ENCODE measurements around the gene NR6A1.

Gene NR6A1

DNA sequence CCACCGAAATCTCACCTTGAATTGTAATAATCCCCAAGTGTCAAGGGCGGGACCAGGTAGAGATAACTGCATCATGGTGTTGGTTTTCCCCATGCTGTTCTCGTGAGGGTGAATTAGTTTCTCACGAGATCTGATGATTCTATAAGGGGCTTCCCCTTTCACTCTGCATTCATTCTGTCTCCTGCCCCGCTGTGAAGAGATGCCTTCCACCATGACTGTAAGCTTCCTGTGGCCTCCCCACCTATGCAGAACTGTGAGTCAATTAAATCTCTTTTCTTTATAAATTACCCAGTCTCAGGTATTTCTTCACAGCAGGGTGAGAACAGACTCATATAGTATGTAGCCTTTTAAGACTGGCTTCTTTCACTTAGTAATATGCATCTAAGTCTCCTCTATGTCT is 135.8 kb downstream of the NR6A1 start:
- Histone ChIP-seq H3K4me1 (ENCODE audit: control insufficient read depth, insufficient read depth, low read length, poor library complexity, severe bottlenecking) (no peaks in the 10 kb centered on the region), H3K9me3 (ENCODE audit: control insufficient read depth, low read length) (no peaks in the 10 kb centered on the region), H3K27ac (ENCODE audit: insufficient read depth, low read length, poor library complexity, severe bottlenecking) (no peak overlapping the region), H3K27me3 (replicated peaks; ENCODE audit: control insufficient read depth, insufficient read depth, low read length, poor library complexity, severe bottlenecking) (no peaks in the 10 kb centered on the region), H3K4me3 (ENCODE audit: insufficient read depth, low read depth, low read length, poor library complexity, severe bottlenecking) (no peak overlapping the region), H3K36me3 (ENCODE audit: control insufficient read depth, insufficient read depth, low read length) (no peaks in the 10 kb centered on the region)
- DNase-seq: no peak

DNA sequence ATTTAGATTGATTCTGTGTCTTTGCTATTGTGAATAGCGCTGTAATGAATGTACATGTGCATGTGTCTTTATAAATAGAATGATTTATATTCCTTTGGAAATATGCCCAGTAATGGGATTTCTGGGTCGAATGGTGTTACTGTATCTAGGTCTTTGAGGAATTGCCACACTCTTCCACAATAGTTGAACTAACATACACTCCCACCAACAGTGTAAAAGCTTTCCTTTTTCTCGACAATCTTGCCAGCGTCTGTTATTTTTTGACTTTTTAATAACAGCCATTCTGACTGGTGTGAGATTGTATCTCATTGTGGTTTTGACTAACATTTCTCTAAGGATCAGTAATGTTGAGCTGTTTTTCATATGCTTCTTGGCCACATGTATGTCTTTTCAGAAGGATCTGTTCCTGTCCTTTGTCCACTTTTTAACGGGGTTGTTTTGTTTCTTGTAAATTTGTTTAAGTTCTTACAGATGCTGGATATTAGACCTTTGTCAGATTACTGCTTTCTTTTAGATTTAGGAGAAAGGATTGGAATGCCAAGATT is 139.0 kb downstream of the NR6A1 start:
- H3K27me3 ChIP-seq (replicated peaks; ENCODE audit: control insufficient read depth, insufficient read depth, low read length, poor library complexity, severe bottlenecking): no peaks in the 10 kb centered on the region
- H3K27ac ChIP-seq (ENCODE audit: insufficient read depth, low read length, poor library complexity, severe bottlenecking): no peak overlapping the region
- H3K9me3 ChIP-seq (ENCODE audit: control insufficient read depth, low read length): no peaks in the 10 kb centered on the region
- H3K4me3 ChIP-seq (ENCODE audit: insufficient read depth, low read depth, low read length, poor library complexity, severe bottlenecking): no peak overlapping the region
- no peaks in the 10 kb centered on the region for H3K36me3 ChIP-seq (ENCODE audit: control insufficient read depth, insufficient read depth, low read length)
- no peak for DNase-seq
- H3K4me1 ChIP-seq (ENCODE audit: control insufficient read depth, insufficient read depth, low read length, poor library complexity, severe bottlenecking): no peaks in the 10 kb centered on the region

DNA sequence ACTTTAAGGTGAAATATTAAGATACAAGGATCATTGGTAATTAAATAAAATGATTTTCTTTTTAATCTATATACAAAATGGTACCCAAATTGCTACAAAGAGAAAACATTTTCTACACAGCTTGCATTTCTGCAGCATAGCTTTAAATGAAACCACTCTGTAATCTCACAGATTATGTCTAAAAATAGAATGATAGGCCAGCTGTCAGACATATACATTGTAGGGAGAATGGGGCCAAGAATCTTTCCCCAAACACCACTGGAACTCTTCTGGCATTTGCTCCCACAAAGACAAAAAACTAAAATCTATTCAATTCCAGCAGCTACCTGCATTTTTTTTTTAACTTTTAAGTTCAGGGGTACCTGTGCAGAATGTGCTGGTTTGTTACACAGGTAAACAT is 139.8 kb downstream of the NR6A1 start:
- no peaks in the 10 kb centered on the region for H3K4me1 ChIP-seq (ENCODE audit: control insufficient read depth, insufficient read depth, low read length, poor library complexity, severe bottlenecking)
- DNase-seq: no peak
- H3K4me3 ChIP-seq (ENCODE audit: insufficient read depth, low read depth, low read length, poor library complexity, severe bottlenecking): no peak overlapping the region
- no peaks in the 10 kb centered on the region for H3K27me3 ChIP-seq (replicated peaks; ENCODE audit: control insufficient read depth, insufficient read depth, low read length, poor library complexity, severe bottlenecking)
- H3K27ac ChIP-seq (ENCODE audit: insufficient read depth, low read length, poor library complexity, severe bottlenecking): no peak overlapping the region
- H3K9me3 ChIP-seq (ENCODE audit: control insufficient read depth, low read length): no peaks in the 10 kb centered on the region
- no peaks in the 10 kb centered on the region for H3K36me3 ChIP-seq (ENCODE audit: control insufficient read depth, insufficient read depth, low read length)

DNA sequence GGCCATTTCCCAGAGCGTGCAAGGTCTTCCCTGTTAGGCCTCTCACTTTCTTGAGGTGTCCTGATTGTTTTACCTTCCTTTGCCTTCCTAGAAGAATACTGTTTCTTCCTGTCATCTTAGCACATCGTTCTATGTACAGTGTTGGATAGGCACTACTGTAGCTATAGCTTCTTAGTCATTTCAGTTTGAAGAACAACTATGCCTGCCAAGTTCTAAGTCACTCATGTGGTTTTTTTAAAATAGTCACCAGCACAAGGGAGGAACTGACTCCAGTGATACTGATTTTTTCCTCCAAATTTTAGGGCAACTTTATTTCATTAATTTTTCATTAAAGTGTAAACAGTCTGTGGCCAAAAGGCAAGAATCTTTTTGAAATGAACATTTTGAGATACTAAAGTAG is 141.5 kb downstream of the NR6A1 start:
- no peak overlapping the region for H3K4me3 ChIP-seq (ENCODE audit: insufficient read depth, low read depth, low read length, poor library complexity, severe bottlenecking)
- H3K36me3 ChIP-seq (ENCODE audit: control insufficient read depth, insufficient read depth, low read length): no peaks in the 10 kb centered on the region
- H3K27me3 ChIP-seq (replicated peaks; ENCODE audit: control insufficient read depth, insufficient read depth, low read length, poor library complexity, severe bottlenecking): no peaks in the 10 kb centered on the region
- no peak overlapping the region for H3K27ac ChIP-seq (ENCODE audit: insufficient read depth, low read length, poor library complexity, severe bottlenecking)
- no peaks in the 10 kb centered on the region for H3K9me3 ChIP-seq (ENCODE audit: control insufficient read depth, low read length)
- H3K4me1 ChIP-seq (ENCODE audit: control insufficient read depth, insufficient read depth, low read length, poor library complexity, severe bottlenecking): no peaks in the 10 kb centered on the region
- no peak for DNase-seq

DNA sequence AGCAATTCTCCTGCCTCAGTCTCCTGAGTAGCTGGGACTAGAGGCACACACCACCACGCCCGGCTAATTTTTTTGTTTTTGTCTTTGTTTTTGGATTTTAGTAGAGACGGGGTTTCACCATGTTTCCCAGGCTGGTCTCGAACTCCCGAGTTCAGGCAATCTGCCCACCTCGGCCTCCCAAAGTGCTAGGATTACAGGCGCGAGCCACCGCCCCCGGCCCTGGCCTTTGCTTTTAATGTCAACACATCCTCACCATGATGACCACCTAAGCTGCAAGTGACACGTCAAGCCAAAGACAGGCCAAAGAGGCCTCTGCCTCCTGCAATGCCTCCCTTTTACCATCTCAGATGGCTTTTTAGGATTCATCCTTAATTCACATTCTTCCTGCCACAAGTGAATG is 142.4 kb downstream of the NR6A1 start:
- Histone ChIP-seq H3K27me3 (replicated peaks; ENCODE audit: control insufficient read depth, insufficient read depth, low read length, poor library complexity, severe bottlenecking) (no peaks in the 10 kb centered on the region), H3K27ac (ENCODE audit: insufficient read depth, low read length, poor library complexity, severe bottlenecking) (no peak overlapping the region), H3K4me3 (ENCODE audit: insufficient read depth, low read depth, low read length, poor library complexity, severe bottlenecking) (no peak overlapping the region), H3K9me3 (ENCODE audit: control insufficient read depth, low read length) (no peaks in the 10 kb centered on the region), H3K4me1 (ENCODE audit: control insufficient read depth, insufficient read depth, low read length, poor library complexity, severe bottlenecking) (no peaks in the 10 kb centered on the region), H3K36me3 (ENCODE audit: control insufficient read depth, insufficient read depth, low read length) (no peaks in the 10 kb centered on the region)
- no peak for DNase-seq

DNA sequence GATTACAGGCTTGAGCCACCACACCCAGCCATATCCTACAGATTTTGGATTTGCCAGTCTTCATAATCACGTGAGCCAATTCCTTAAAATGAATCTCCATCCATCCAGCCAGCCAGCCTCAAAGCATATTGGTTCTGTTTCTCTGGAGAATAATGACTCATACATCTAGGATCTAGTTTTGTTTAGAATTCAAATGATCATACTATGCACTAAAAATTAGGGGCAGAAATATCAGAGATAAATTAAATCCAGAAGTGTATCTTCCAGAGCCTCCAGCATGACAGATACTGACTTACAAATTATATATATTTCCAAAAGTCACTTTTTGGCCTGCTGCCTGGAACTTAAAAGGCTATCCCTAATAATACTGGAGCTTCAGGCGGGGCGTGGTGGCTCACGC is 144.8 kb downstream of the NR6A1 start:
- no peaks in the 10 kb centered on the region for H3K4me1 ChIP-seq (ENCODE audit: control insufficient read depth, insufficient read depth, low read length, poor library complexity, severe bottlenecking)
- H3K27ac ChIP-seq (ENCODE audit: insufficient read depth, low read length, poor library complexity, severe bottlenecking): no peak overlapping the region
- no peaks in the 10 kb centered on the region for H3K36me3 ChIP-seq (ENCODE audit: control insufficient read depth, insufficient read depth, low read length)
- no peaks in the 10 kb centered on the region for H3K27me3 ChIP-seq (replicated peaks; ENCODE audit: control insufficient read depth, insufficient read depth, low read length, poor library complexity, severe bottlenecking)
- no peak overlapping the region for H3K4me3 ChIP-seq (ENCODE audit: insufficient read depth, low read depth, low read length, poor library complexity, severe bottlenecking)
- DNase-seq: no peak
- no peaks in the 10 kb centered on the region for H3K9me3 ChIP-seq (ENCODE audit: control insufficient read depth, low read length)

DNA sequence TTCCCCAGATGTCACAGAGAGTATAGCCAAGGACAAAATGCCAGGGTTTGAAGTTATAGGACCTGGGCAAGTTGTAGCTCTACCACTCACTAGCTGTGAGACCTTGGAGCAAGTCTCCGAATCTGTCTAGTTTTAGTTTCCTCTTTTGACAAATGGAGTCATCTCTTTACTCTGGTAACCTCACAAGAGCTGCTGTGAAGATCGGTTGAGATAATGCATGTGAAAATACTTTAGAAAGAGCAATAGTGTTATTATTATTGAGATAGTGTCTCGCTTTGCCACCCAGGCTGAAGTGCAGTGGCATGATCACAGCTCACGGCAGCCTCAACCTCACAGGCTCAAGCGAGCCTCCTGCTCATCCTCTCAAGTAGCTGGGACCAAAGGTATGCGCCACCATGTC is 146.0 kb downstream of the NR6A1 start:
- H3K4me3 ChIP-seq (ENCODE audit: insufficient read depth, low read depth, low read length, poor library complexity, severe bottlenecking): no peak overlapping the region
- H3K27ac ChIP-seq (ENCODE audit: insufficient read depth, low read length, poor library complexity, severe bottlenecking): no peak overlapping the region
- no peak for DNase-seq
- no peaks in the 10 kb centered on the region for H3K27me3 ChIP-seq (replicated peaks; ENCODE audit: control insufficient read depth, insufficient read depth, low read length, poor library complexity, severe bottlenecking)
- H3K9me3 ChIP-seq (ENCODE audit: control insufficient read depth, low read length): no peaks in the 10 kb centered on the region
- H3K4me1 ChIP-seq (ENCODE audit: control insufficient read depth, insufficient read depth, low read length, poor library complexity, severe bottlenecking): no peaks in the 10 kb centered on the region
- H3K36me3 ChIP-seq (ENCODE audit: control insufficient read depth, insufficient read depth, low read length): no peaks in the 10 kb centered on the region

DNA sequence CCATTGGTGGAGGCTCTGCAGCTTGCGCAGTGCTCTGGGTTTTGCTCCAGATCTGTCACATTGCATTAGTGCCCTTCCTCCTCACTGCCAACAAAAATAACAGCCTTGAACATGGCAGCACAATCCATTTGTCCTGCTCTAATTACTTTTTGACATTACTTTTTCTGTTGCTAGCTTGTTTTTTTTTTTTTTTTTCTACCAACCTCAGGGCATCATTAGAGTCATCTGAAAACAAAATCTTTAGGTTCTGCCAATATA is 146.4 kb downstream of the NR6A1 start:
- H3K36me3 ChIP-seq (ENCODE audit: control insufficient read depth, insufficient read depth, low read length): no peaks in the 10 kb centered on the region
- no peak overlapping the region for H3K4me3 ChIP-seq (ENCODE audit: insufficient read depth, low read depth, low read length, poor library complexity, severe bottlenecking)
- H3K27me3 ChIP-seq (replicated peaks; ENCODE audit: control insufficient read depth, insufficient read depth, low read length, poor library complexity, severe bottlenecking): no peaks in the 10 kb centered on the region
- H3K9me3 ChIP-seq (ENCODE audit: control insufficient read depth, low read length): no peaks in the 10 kb centered on the region
- no peak for DNase-seq
- H3K27ac ChIP-seq (ENCODE audit: insufficient read depth, low read length, poor library complexity, severe bottlenecking): no peak overlapping the region
- H3K4me1 ChIP-seq (ENCODE audit: control insufficient read depth, insufficient read depth, low read length, poor library complexity, severe bottlenecking): no peaks in the 10 kb centered on the region

DNA sequence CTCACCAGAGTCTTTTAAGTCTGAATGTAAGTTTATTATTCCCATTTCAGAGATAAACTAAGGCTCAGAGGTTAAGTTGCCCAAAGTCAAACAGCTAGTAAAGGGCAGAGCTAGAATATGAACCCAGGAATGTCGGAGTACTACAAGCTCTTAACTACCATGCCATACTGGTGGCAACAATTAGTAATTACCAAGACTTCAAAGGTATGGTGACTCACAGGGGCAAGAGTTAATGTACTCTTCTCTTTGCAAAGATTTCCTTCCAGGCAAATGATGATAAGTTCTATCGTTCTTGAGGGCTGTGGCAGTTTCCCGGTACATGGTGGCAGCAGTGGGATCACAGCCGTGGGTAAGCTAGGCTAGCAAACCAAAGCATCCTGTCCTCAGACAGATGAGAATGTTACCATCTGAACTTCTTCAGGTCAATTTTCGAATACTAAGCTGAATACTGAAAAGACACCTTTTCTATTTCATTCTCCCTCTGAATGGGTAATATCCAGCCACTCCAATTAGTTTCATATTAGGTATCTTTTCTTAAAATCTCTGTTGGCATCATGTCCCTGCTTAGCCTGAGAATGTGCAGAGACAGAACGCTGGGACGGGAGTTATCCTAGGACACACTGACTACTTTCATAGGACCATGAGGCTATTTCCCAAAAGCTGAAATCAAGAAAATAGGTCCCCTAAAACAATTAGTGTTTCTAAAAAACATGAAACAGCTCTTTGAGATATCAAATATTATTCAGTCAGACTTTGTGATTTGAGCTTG is 147.0 kb downstream of the NR6A1 start:
- no peak for DNase-seq
- no peak overlapping the region for H3K4me3 ChIP-seq (ENCODE audit: insufficient read depth, low read depth, low read length, poor library complexity, severe bottlenecking)
- H3K36me3 ChIP-seq (ENCODE audit: control insufficient read depth, insufficient read depth, low read length): no peaks in the 10 kb centered on the region
- H3K4me1 ChIP-seq (ENCODE audit: control insufficient read depth, insufficient read depth, low read length, poor library complexity, severe bottlenecking): no peaks in the 10 kb centered on the region
- H3K9me3 ChIP-seq (ENCODE audit: control insufficient read depth, low read length): no peaks in the 10 kb centered on the region
- no peak overlapping the region for H3K27ac ChIP-seq (ENCODE audit: insufficient read depth, low read length, poor library complexity, severe bottlenecking)
- no peaks in the 10 kb centered on the region for H3K27me3 ChIP-seq (replicated peaks; ENCODE audit: control insufficient read depth, insufficient read depth, low read length, poor library complexity, severe bottlenecking)

DNA sequence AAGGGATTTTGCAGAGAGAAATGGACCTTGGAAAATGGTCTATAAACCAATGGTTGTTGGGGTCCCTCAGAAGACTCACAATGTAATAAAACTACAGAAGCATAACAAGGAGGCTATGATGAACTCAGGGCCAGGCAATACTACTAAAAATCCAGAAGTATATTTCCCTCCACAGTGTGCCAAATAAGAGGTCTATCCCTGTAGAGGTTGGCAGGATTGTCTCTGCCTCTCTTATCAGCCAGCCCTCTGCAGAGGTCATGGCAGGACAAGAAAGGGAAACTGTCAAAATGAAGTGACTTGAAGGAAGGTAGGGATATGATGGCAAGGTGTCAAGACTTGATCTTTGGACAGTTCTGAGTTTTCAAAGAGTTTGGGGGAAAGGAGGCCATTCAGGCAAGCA is 148.2 kb downstream of the NR6A1 start:
- no peak overlapping the region for H3K4me3 ChIP-seq (ENCODE audit: insufficient read depth, low read depth, low read length, poor library complexity, severe bottlenecking)
- no peaks in the 10 kb centered on the region for H3K4me1 ChIP-seq (ENCODE audit: control insufficient read depth, insufficient read depth, low read length, poor library complexity, severe bottlenecking)
- no peak overlapping the region for H3K27ac ChIP-seq (ENCODE audit: insufficient read depth, low read length, poor library complexity, severe bottlenecking)

More for the DNA sequence above, 148.2 kb downstream of the NR6A1 start:
- DNase-seq: no peak
- Histone ChIP-seq H3K27me3 (replicated peaks; ENCODE audit: control insufficient read depth, insufficient read depth, low read length, poor library complexity, severe bottlenecking) (no peaks in the 10 kb centered on the region), H3K36me3 (ENCODE audit: control insufficient read depth, insufficient read depth, low read length) (no peaks in the 10 kb centered on the region), H3K9me3 (ENCODE audit: control insufficient read depth, low read length) (no peaks in the 10 kb centered on the region)

Measured in effector memory CD4-positive, alpha-beta T cell (primary cell).